ENCODE data around the gene KRT13.

Gene KRT13

DNA sequence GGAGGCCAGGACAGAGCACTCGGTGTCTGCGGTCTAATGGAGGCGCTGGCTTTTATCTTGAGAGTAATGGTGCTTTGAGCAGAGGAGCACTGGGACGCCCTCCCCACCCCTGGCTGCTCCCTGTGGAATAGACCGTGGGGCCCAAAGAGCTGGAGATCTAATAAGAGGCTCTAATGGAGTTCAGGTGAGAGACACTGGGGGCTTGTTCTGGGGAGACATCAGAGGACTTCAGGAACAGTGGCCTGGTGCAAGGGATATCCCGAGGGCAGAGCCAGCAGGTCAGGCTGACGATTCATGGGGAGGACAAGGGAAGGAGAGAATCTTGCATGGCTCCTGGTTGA is 32.2 kb upstream of the KRT13 start:
- DNase-seq (ENCODE audit: low spot score) = no peak

DNA sequence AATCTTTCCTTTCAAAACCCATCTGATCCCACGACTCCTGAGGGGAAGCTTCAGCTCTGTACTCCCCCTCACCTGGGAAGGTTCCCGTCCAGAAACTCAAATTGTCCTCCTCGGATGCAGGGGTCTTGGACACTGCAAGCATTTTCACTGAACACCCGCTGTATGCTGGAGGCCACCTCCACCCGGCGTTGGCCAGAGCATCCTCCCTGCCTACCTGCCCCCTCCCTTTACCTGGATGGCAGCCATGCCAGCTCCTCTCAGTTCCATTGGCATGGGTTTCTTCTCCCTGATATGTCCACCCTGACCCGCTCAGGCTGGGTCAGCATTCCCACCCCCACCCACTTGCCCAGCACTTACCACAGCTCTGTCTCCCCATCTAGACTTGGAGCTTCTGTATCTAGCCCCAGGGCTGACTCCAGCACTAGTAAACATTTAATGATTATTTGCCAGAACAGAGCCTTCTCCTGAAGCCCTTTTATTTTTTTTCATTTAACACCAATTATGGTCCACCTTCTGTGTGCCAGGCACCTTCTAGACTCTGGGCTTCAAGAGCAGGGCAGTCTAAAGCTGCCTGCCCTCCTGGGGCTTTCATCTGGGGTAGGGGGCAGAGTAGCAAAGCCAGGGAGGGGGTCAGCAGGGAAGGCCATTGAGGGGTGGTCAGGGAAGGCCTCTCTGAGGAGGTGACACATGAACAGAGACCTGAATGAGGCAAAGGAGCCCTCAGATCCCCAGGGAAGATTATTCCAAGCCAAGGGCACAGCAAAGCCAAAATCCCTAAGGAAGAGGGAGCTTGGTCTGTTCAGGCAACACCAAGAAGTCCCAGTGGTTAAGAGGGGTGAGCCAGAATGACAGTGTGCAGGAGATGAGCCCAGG is 31.6 kb upstream of the KRT13 start:
- DNase-seq (ENCODE audit: low spot score) = no peak

DNA sequence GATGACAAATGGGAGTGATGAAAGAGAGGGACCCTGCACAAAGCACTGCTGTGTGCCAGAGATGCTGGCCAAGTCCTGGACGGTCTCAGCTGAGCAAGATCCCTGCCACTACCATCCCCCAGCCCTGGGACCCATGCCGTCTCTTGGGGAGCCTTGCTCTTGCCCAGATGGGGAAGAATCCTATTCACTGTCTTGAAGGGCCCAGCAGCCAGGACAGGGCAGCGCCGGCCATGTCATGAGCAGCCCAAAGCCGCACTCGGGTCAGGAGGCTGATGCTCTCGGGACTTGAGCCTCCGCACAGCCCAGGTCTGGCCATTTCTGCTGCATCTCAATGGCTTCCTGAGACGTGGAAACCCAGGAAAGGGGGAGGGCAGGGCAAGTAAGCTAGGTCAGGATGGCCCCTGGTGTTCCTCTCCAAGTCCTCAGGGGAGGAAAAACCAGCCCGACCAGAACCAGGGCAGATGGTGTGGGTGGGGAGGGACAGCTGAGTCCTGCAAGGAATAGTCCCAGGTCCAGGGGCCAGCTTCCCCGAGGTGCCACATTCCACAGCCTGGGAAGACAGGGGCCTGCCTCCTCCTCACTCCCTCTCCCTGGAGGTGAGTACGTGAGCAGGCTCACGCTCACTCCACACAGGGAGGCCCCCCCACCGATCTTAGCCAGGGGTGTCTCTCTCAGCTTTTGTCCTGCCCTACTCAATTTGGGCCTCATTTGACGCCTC is 30.5 kb upstream of the KRT13 start:
- no peak for DNase-seq (ENCODE audit: low spot score)

DNA sequence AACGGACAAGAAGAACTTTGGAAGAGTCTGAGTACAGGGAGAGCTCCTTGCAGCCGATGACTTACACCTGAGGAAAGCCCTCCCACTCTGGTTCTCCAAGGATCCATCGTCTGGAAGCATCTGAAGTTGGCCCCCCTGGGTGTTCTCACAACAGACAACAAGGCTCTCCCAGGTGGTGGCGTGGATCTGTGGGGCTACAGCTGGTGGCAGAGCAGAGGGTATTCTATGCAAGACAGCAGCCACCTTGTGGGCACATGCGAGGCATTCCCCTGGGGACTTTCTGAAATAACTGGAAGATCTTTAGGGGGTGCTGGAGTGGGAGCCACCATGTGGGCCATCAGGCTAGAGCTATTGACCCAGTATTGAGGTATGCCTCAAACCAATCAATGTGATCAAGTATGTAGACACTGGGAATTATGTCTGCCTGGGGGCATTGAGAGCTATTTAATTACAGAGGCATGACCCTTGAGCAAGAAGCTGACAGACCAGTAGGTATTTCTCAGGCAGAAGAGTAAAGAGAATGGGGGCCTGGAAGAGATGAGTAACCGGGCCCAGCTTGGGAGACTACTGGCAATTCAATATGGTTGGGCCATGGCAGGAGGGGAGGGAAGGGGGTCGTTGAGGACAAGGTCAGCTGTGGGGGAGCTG is 29.6 kb upstream of the KRT13 start:
- no peak for DNase-seq (ENCODE audit: low spot score)

DNA sequence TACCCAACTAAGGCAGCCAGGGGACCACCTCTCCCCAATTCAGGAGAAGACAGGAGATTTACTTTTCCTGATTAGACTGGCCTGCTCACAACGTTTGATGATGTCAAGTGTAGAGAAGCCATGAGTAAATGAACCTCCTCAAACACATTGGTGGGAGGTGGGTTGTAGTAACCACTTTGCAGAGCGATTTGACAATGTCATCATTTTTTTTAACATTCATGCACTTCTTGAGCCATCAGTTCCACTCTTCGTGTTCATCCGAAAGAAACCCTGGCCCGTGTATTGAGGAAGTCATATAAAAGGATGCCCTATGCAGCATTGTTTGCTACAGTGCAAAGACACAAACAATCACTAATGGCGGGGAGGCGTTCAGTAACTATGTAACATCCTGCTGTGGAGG is 28.2 kb upstream of the KRT13 start:
- no peak for DNase-seq (ENCODE audit: low spot score)

DNA sequence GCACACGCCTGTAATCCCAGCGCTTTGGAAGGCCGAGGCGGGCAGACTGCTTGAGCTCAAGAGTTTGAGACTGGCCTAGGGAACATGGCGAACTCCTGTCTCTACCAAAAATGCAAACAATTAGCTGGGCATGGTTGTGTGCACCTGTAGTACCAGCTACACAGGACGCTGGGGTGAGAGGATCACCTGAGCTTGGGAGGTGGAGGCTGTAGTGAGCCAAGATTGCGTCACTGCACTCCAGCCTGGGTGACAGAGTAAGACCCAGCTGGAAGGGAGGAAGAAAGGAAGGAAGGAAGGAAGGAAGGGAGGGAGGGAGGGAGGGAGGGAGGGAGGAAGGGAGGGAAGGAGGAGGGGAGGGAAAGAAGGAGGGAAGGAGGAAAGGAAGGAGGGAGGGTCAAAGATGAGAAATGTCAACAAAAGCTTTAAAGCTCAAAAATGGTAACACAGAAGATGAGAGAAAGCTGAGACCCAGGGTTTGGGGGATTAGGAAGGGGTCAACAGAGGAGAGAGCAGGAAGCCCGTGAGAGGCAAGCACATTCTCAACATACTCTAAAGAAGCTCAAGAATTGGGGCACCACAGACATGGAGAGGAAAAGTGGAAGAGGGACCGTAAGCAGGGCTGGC is 27.6 kb upstream of the KRT13 start:
- DNase-seq (ENCODE audit: low spot score) = no peak

DNA sequence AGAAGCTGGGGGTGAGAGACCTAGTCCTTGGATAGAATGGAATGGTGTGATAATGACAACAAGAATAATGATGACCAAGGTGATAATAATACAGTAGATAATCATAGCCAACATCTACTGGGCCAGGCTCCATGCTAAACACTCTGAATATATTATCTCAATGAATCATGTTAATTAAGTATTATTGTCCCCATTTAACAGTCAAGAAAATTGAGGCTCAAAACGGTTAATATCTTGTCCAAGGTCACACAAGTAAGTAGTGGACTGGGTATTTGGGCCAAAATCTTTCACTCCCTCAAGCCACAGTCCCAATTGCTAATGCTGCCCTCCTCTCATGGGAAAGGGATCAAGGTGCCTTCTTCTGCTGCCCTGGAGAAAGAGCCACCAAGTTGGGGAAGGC is 26.6 kb upstream of the KRT13 start:
- no peak for DNase-seq (ENCODE audit: low spot score)

DNA sequence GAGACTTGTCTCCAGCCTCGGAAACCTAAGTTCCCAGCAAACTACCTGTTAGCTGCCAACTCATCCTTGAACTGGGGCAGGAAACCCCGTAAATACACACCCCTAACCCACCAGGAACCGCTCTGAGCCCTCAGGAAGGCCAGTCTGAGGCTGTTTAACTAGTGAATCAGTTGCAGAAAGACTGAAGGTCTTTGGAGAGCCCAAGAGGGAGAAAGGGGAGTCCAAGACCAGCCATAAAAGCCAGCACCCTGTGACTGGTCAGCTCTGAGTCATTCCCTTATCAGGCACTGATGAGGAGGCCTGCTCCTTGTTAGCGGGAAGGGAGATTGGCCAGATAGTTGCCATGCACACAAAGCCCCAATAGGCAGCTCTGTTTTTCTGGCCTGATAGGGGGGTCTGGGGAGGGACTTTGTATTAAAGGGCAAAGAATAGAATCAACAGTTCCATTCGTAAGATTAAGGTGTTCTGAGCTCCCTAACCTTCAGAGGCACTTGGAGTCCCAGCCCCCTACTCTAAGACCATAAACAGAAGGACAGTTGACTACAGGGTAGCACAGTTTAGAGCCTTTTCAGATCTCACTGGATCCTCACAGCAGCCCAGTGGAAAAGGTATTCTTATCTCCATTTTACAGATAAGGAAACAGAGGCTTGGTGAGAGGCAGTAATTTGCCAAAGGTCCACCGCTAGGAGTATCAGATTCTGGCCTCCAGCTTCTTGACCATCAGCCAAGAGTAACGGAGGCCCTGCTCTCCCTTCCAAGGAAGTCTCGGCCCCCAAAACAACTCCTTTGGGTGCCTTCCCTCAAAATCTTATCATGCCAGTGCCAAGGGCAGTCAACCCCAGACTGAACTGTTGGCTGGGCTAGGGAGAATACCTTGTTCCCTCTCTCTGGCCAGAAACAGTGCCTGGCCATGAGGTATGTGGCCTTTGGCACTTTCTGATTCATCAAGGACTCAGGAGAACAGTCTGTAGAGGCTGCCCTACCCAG is 24.9 kb upstream of the KRT13 start:
- no peak for DNase-seq (ENCODE audit: low spot score)

DNA sequence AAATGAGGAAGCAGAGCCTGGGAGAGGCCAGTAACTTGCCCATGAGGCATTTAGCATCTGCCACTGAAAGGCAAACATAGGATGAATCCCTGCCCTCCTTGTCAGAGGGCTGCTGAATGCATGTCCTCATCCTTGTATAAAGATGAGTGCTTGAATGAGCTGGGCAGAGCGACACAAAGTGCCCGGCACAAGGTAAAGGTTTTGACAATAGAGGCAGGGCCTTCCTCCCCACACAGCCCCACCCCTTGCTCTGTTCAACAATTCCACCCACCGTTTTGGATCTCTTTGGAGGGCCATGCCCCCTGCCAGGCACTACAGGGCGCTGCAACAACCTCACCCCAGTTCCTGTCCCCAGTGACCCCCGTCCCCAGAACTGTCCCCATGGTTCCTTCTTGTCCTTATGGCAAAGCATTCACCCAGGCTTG is 24.1 kb upstream of the KRT13 start:
- DNase-seq (ENCODE audit: low spot score) = no peak

DNA sequence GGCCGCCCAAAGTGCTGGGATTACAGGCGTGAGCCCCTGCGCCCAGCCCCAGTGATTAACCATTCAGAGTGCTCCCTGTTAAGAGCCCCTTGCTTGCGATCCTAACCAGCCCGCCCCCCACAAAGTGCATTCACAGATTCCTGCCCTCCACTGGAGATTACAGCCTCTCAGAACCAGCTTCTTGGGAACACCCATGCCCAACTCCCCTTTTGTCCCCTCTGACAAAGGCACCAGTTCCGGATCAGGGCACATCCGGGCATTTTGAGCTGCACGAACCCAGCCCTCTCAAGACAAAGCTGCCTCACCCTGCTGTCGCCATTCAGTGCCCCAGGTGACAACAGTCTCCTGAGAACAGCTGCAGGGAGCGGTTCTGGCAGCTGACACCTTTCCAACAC is 23.5 kb upstream of the KRT13 start:
- no peak for DNase-seq (ENCODE audit: low spot score)

DNA sequence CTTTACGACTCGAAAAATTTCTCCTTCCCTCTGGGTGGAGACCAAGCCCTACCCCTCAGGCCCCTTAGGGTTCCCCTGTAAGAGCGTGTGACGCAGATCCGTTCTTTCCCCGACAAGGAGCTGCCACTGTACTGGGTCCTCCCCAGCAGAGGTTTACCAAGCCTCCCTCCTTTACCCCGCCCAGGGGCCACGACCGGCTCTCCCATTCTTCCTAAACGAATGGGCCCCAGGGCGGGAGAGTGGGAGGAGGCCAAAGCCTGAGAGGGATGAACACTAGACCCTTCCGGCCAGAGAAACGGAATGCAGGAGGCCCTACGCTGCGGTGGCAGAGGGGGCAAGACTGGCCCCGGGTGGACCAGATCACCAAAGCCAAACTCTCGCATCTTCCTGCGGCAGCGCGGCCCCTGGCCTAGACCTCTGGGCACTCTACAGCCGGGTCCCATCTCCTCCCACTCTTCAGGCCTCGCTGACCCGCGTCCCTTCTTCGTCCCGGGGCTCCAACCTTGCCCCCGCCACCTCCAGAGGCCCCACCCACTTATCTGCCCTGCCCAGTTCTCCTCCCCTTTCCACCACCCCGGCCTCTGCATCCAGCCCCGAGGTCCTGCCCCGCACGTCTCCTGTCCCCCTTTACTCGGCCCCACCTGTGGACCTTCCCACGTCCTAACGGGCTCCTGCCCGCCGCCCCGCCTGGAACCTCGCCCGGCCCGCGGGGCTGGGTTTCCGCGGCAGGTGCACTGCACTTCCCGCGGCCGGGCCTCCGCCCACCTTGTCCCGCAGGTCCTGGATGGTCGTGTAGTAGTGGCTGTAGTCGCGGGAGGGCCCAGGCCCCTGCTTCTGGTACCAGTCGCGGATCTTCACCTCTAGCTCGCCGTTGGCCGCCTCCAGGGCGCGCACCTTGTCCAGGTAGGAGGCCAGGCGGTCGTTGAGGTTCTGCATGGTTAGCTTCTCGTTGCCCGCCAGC is 21.9 kb upstream of the KRT13 start:
- no peak for DNase-seq (ENCODE audit: low spot score)

DNA sequence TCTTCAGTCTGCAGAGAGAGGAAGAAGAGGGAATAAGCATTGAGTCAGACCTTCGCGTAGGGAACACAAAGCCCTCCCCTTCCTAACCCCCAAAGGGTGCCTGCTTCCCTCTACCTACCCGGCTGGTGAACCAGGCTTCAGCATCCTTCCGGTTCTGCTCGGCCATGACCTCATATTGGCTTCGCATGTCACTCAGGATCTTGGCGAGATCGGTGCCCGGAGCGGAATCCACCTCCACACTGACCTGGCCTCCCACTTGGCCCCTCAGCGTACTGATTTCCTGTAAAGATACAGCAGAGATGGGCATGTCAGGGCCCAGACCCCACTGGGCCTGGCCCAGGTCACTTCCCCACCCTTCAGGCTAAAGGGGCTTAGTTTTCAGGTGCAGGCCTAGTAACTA is 18.8 kb upstream of the KRT13 start:
- no peak for DNase-seq (ENCODE audit: low spot score)

DNA sequence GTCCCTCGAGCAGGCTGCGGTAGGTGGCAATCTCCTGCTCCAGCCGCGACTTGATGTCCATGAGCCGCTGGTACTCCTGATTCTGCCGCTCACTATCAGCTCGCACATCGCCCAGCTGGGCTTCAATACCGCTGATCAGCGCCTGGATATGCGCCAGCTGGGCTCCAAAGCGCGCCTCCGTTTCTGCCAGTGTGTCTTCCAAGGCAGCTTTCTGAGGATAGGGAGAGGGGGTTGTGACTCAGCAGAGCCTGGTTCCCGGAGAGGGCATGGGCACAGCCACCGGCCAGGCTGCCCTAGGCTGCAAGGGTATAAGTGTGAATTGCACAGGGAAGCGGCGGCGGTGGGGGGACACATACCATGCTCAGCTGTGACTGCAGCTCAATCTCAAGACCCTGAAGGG is 18.4 kb upstream of the KRT13 start:
- DNase-seq (ENCODE audit: low spot score) = no peak

DNA sequence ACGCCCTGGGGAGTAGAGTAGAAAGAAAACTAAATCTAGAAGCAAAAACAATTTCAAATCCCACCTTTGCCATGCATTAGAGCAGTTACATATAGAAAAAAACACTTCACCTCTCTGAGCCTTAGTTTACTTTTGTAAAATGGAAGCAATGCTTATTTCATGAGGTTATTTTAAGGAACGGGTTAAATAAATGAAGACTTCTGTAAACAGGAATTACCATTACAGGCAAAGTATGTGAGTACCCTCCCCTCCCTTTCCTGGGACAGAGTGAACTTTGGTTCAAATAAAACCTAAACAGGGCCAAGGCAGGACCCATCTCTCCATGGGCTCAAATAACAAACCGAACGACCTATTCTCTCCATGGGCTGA is 17.8 kb upstream of the KRT13 start:
- no peak for DNase-seq (ENCODE audit: low spot score)

DNA sequence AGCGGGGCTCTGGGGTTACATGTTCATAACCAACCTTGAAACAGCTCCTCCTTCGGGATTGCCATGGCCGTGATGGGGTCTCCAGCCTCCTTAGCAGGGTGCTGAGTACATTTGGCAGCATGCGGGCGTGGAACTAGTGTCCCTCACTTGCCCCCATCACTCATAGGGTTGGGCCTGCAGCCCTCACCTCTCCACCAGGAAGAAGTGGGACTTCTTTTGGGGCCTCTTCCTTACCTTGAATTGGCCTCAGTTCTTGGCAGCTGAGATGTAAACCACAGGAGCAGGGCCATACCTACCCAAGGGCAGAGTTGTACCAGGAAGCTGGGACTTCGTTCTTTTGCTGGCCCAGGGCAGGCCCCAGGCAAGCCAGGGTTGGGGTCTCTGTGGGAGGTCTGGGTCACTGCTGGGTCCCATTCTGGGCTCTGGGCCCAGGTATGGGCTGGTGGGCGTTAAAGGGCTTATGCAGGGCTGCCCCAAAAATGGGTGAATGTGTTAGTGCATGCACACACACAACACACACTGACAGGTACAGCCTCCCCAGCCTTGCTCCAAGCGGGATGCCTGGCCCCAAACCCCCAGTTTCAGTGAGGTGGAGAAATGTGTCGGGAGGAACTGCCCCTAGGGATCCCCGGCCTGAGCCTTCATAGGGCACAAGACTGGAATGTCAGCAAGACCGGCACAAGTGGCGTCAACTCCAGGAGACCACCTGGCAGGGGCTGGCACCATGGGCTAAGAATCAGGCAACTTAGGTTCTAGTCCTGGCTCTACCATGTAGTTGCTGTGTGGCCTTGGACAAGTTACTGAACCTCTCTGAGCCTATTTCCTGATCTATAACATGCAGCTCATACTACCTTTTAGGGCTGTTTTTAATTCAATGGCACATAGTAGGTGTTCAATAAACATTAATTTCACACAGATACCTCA is 17.2 kb upstream of the KRT13 start:
- DNase-seq (ENCODE audit: low spot score) = no peak

DNA sequence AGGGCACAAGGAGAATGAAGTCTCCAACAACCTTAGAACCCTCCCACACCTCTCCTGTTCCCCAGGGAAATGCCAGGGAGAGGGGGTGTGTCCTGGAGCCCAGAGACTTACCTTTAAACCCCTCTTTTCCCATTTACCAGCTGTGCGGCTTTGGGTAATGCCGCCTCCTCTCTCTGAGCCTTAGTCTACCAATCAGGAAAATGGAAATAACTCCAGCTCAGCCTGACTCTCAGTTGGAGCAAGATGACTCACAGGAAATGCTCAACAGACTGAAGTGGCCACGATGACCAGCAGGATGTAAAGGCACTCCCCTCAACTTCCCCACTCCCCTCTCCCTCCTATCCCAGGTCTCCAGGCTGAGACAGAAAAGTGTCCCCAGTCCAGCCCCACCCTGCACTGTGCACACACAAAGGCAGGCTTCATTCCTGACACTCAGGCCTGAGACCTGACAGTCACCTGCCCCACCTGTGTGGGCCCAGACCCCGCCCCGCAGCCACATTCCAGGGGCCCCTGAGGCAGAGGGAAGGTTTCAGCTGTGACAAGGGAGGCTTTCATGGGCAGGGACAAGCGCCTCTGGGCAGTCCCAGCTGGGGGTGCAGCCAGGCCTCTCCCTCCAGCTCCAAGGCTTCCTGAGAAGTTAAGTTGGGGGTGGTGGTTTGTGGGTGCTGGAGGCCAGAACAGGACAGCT is 16.3 kb upstream of the KRT13 start:
- DNase-seq (ENCODE audit: low spot score) = no peak

DNA sequence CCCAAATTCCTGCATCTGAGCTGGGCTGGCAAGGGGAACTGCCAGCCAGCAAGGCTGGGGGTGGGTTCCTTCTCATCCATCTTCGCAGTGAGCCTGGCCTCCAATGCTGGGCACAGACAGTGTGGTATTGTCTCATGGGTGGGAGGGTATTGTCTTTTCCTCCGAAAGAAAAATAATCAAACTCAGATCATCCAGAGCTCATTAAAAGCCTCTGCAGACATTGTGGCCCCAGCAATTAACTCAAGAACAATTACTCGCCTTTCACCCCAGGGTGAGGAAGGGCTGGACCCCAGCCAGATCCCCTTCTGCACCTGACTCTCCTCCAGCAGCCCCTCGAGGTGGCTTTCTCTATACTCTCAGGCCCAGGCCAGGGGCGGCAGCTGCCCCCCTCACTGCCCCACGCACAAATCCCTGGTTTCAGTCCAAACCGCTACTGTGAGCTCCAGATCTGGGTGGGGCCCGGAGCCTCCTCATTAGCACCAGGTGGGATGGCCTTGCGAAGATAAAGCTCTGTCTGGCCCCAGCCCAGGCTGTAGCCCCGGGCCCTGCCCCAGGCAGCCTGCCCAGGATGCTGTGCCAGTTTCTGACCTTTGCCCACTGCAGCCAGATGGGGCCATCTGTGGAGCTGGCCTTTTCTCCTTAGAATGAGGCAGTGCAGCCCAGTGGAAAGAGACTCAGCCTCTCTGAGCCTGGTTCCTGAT is 15.6 kb upstream of the KRT13 start:
- DNase-seq (ENCODE audit: low spot score) = no peak
